ENCODE results near the gene TAT.

DNA sequence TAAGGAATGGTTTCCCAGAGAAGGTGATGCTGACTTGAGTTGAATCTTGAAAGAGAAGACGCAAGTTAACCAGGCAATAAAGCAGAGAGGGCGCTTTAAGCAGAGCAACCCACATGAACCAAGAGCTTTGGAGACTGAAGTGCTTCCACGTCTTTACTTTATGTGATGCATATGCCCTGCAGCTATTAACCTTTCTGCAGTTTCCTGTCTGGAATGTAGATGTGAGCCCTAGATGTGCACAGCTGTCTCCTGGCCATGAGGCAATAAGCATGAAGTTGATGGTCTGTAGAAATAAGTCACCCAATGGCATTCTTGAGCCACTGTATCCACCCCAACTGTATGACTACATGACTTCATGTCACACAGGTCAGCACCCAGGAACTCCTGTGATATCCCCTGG lies 56.3 kb downstream of the TAT start:
- TF ChIP-seq EZH2phosphoT487 (IDR thresholded peaks at IDR 0.05; ENCODE audit: insufficient read depth, low read depth) (no peak), EZH2 (IDR thresholded peaks at IDR 0.05; ENCODE audit: insufficient read depth, poor library complexity, severe bottlenecking) (no peak)

All from GM23248 (cell line).